NCI-H1436 treated with DMSO at 0.1 percent for 48 hours (cell line): ENCODE measurements around the gene SLC26A8.
"Not testable (repeated sequence)": the region's sequence is repeated elsewhere in the genome, so short reads cannot be mapped to it uniquely, and the experiment has no call there.

ENCODE experiments used
- DNase-seq: peaks from one replicate; lab custom pipeline; 2025; lab: John Stamatoyannopoulos, UW

The SLC26A8 gene

DNA sequence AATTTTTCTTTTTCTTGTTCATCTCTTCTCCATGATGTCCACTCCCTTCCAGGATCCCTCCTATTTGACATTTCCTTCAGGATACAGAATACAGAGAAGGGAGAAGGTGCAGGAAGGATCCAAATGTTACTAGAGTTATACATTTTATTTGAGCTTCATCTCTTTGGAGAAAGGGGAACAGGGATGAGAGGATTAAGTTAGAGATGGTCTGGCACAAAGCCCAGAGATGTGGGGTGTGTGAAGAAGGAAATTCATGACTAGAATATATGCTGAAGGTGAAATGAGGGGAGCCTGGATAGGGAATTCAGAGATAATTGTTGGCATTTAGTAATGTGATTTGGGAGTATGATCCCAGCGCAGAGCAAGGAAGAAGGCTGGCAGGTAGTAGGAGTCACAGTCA is 81.1 kb downstream of the SLC26A8 start:
- no peak for DNase-seq

DNA sequence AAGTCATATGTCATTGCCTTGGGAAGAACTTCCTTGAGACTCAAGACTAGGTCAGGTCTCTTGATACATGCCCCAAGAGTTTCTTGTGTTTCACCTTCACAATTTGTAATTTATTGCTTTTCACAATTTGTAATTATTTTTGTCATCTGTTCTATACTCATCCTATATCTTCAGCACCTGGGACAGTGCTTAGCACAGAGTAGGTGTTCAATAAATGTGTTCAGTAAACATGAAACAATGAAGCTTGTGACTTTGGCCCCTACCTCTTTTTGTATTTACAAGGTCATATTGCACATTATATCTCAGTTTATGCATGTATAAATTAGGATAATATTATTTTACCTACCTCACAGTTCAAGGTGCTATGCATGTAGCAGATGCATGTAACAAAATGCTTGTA is 82.1 kb downstream of the SLC26A8 start:
- no peak for DNase-seq

DNA sequence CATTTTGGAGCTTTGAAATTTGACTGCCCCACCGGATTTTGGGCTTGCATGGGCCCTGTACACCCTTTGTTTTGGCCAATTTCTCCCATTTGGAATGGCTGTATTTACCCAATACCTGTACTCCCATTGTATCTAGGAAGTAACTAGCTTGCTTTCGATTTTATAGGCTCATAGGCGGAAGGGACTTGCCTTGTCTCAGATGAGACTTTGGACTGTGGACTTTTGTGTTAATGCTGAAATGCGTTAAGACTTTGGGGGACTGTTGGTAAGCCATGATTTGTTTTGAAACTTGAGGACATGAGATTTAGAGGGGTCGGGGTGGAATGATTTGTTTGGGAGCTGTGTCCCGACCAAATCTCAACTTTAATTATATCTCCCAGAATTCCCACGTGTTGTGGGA is 83.3 kb downstream of the SLC26A8 start:
- DNase-seq, result not testable (repeated sequence)

DNA sequence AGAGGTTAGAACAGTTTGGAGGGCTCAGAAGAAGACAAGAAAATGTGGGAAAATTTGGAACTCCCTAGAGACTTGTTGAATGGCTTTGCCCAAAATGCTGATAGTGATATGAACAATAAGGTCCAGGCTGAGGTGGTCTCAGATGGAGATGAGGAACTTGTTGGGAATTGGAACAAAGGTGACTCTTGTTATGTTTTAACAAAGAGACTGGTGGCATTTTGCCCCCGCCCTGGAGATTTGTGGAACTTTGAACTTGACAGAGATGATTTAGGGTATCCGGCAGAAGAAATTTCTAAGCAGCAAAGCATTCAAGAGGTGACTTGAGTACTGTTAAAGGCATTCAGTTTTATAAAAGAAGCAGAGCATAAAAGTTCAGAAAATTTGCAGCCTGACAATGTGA is 84.4 kb downstream of the SLC26A8 start:
- not testable (repeated sequence) for DNase-seq

DNA sequence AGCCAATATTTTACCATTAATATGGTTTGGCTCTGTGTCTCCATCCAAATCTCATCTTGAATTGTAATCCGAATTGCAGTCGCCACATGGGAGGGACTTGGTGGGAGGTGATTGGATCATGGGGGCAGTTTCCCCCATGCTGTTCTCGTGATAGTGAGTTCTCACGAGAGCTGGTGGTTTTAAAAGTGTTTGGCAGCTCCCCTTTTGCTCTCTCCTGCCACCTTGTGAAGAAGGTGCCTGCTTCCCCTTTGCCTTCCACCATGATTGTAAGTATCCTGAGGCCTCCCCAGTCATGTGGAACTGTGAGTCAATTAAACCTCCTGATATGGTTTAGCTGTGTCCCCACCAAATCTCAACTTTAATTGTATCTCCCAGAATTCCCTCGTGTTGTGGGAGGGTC is 85.2 kb downstream of the SLC26A8 start:
- not testable (repeated sequence) for DNase-seq

DNA sequence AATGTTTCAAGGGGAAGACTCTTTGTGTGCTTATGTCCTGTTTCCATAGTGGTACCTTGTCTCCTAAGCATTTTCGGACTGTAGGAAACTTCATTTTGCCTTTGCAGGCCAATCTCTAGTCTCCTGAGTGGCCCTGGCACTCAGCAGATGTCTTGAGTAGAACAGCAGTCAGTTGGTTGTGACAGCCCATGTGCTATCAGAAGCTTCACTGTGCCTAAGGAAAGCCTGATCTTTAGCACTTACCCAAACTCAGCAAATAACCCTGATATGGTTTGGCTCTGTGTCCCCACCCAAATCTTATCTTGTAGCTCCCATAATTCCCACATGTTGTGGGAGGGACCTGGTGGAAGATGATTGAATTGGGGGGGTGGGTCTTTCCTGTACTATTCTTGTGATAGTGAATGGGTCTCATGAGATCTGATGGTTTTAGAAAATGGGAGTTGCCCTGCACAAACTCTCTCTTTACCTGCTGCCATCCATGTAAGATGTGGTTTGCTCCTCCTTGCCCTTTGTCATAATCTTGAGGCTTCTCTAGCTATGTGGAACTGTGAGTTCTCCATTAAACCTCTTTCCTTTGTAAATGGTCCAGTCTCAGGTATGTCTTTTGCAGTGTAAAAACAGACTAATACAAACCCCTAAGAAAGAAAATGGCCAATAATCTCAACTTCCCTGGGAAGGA is 87.6 kb downstream of the SLC26A8 start:
- no peak for DNase-seq

DNA sequence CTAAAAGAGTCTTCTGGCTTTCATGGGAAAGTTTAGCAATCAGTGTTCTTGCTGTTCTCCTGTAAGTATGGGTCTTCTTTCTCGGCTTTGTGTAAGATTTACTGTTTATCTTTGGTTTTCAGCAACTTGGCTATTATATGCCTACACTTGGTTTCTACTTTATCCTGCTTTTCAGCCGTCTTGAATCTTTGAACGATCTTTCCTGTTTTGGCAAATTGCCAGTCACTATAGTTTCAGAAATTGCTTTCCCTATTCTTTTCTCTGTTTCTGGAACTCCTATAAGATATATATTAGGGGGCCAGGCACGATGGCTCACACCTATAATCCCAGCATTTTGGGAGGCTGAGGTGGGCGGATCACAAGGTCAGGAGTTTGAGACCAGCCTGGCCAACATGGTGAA is 89.0 kb downstream of the SLC26A8 start:
- no peak for DNase-seq

DNA sequence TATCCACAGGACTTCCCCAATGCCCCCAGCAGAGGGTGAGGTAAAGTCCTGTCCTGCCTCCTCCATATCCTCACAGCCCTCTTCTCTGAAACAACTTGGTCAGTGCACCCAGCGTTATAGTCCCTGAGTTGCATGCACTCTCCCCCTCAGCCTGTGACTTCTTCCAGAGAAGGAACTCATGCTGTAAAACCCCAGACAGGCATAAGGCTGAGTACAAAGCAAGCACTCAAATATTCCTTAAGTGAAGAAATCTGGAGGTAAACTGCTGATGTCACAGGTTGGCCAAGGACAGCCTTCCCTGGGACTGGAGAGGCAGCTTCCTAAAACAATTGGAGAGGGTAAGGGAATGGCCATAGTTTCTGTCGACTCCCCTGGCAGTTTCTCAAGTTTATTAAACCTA is 90.6 kb downstream of the SLC26A8 start:
- no peak for DNase-seq

DNA sequence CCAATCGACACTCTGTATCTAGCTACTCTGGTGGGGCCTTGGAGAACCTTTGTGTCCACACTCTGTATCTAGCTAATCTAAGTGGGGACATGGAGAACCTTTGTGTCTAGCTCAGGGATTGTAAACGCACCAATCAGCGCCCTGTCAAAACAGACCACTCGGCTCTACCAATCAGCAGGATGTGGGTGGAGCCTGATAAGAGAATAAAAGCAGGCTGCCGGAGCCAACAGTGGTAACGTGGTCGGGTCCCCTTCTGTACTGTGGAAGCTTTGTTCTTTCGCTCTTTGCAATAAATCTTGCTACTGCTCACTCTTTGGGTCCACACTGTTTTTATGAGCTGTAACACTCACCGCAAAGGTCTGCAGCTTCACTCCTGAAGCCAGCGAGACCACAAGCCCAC is 92.6 kb downstream of the SLC26A8 start:
- DNase-seq, result not testable (repeated sequence)

DNA sequence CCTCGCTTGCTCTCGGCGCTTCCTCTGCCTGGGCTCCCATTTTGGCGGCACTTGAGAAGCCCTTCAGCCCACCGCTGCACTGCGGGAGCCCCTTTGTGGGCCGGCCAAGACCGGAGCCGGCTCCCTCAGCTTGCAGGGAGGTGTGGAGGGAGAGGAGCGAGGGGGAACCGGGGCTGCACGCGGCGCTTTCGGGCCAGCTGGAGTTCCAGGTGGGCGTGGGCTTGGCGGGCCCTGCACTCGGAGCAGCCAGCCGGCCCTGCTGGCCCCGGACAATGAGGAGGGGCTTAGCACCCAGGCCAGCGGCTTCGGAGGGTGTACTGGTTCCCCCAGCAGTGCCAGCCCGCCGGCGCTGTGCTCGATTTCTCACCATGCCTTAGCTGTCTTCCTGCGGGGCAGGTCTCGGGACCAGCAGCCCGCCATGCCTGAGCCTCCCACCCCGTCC is 93.3 kb downstream of the SLC26A8 start:
- DNase-seq, result no peak

DNA sequence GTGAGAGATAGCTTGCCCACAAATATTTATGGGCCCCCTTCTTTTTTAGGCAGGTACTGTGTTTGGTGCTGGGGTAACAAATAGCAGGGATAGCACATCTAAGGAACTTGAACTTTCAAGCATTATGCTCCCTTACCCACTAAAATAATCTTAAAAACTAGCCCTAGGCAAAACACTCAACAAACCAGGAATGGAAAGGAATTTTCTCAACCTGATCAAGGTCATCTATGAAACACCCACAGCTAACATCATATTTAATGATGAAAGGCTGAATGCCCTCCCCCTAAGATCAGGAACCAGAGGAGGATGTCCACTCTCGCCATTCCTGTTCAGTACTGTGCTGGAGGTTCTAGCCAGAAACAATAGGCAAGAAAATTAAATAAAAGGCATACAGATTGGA is 94.8 kb downstream of the SLC26A8 start:
- no peak for DNase-seq

DNA sequence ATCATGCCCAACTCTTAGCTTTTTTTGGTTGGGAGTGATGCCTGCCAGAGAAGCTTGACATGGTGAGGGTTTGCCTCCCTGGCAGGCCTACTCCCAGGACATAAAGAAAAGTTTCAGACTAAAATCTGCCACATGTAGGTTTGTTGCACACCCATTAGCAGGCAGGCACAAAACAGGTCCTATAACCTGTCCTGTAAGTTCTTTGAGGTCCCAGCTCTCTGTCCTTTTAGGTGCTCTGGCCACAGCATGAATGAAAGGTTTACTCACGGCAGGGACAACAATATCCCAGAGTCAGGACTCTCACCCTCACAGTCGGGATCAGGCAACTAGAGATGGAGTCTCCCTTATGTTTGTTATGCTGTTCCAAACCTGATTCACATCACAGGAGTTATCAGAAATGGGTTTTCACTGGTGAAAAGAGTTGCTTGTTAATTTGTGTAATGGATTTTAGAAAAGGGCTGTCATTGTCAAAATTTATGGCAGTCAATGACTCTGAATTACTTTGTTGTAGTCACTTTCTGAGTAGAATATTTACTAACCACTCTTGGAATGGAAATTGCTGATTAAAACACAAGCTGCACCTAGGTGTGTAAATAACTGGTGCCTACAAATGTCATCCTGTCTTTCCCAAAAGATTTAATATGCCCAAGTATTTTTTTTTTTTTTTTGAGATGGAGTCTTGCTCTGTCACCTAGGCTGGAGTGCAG is 97.8 kb downstream of the SLC26A8 start:
- DNase-seq, result no peak

DNA sequence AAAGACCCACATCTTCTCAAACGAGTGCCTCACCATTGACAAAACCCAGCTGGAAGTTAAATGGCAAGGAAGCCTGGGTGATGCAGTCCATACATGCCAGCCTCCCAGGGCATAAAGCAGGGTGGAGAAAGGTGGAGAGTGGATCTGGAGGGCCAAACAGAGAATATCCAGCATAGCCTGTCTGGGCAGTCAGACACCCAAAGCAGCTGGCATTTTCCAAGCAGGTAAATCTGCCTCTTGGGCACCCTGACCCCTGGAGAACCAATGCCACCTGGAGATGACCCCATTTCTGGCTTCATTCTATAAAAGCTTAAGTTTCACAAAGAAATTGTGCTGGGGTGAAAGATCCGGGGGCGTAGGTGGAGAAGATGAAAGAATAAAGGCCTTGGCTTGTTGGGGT is 98.5 kb downstream of the SLC26A8 start:
- no peak for DNase-seq

DNA sequence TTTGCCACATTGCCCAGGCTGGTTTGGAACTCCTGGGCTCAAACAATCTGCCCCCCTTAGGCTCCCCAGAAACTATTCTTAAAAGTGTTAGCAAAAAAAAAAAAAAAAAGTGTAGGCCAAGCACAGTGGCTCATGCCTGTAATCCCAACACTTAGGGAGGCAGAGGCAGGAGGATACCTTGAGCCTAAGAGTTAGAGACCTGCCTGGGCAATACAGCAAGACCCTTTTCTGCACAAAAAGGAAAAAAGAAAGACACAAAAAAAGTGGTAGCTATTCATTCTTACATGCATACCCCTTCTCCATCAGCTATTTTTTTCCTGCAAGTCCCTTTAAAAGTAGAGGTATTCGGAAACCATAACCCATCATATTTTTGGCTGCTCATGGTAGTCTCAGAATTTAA is 100.3 kb downstream of the SLC26A8 start:
- DNase-seq, result no peak

DNA sequence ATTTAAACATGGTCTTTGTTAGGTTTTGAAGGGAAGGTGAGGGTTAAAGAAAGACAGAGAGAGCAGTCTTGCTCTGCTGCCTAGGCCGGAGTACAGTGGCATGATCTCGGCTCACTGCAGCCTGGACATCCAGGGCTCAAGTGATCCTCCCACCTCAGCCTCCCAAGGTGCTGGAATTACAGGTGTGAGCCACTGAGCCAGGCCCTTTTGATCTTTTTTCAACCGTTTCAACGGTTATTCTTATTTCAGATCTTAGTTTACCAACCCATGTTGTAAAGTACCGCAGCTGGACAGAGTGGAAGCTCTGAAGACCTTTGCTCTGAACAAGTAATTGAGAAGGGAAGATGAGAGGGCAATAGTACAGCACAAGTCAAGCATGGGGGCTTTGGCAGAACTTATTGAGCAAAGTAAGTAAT is 102.3 kb downstream of the SLC26A8 start:
- no peak for DNase-seq

DNA sequence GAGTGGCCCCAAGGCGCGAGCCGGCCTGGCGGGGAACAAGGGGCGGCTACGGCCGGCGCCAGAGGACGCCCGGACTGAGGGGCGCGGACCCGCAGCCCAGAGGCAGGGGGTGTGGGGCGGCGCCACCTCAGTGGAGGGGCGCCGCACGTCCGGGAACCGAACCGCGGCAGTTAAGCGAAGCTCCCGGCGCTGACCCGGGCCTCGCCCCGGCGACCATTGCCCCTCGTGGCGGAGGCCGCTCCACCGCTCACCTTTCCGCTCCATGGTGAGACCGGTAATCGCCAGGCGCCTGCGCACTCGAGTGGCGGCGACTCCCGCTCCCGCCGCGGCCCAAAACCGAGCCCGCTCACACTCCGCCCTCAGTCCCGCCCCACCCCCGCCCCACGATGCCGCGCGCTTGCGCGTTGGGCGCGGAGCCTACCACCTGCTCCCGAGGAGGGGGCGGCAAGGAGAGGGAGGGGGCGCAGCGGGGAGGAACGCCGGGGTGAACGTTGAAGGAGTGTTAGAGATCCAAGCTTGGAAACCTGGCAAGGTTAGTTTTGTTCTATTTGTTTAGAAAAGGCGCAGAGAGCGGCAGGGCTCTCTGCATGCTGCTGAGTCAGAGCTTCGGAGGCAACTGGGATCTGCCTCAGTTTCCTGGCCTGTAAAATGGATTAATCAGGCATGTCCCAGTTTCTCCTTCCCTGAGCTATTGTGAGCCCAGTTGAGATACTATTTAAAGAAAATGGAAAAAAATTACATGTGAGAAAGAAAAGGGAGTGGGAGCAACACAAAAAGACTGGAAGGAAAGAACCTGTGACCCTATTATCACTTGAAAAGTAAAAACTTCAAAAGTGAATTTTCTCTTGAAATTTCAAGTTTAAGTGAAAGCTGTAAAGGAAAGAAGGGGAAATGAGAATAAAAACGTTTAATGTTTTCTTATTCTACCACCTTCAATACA is 103.4 kb downstream of the SLC26A8 start, which contains the start of gene SRPK1:
SRPK1 (minus strand) TSS at position 306 of the 940 bp plus-strand sequence; CDS start at position 264, 42 bp downstream.
- DNase-seq, result peak; percentile 47

DNA sequence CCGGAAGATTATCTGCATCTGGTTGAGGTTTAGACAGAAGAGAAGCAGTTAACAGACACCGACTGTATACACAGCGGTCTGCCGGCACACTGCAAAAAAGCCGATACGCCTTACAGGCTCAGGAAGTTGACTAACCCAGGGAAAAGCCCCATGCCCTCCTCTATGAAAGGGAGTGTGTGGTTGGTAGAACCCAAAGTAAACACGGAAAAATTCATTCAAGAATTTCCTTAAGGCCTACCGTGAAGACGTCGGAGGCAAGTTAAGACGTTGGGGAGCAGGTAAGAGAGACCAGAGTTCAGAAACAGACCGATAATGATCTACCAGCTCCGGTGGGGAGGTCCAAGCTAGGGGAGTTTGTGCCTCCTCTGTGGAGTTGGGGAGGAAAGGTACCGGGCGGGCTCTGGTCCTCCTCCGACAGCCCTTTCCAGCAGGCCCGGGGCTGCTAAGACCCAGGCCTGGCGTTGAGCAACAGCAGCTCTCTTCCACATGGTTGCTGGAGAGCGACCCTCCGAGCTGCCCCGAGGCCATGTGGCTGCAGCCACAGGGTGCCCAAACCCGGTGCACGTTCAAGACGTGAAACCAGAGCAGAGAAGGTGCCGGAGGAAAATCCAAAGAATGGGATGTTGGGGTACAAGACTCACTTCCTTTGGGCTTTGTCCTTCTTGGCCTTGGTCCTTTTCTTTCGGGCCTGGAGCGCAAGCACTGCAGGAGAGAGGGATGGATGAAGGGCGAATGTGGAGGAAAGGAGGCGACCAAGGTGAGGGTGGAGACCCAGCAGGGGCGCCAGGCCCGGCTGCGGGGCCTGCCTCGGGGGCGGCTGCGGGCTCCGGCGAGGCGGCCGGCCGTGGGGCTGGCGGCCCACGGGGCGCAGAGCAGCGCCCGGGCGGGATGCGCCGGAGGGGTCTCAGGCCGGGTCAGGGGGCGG is 104.4 kb downstream of the SLC26A8 start:
- DNase-seq, result no peak

DNA sequence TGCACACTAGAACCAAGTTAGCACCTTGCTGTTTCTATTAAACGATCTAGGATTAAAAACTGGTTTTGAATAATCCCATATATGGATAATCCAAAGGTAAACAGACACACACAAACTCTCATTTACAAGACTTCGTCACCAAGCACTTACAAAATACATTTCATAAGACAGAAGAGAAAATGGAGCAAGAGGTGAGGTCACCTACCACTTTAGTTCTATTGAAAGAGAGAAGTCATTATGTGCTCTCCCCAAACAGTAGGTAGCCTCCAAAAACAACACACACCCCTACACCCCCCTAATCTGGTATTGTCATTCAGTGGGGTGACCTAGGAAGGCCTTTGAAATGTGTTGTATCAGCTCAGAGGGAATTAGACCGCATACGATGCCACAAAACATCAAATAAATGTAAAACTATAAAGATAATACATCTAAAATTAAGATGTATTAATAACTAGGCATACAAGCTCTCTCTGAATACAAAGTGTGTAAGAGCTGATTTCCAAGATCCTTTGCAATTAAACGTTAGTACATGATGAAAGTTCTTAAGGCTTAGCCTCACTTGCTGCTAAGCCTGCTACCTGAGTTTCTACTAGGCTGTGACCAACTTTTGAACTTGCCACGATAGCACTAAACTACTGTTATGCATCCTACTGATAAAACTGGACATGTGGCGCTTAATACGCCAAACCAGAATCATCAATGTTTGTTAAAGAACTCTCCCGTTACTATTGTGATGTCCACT is 105.2 kb downstream of the SLC26A8 start:
- no peak for DNase-seq

DNA sequence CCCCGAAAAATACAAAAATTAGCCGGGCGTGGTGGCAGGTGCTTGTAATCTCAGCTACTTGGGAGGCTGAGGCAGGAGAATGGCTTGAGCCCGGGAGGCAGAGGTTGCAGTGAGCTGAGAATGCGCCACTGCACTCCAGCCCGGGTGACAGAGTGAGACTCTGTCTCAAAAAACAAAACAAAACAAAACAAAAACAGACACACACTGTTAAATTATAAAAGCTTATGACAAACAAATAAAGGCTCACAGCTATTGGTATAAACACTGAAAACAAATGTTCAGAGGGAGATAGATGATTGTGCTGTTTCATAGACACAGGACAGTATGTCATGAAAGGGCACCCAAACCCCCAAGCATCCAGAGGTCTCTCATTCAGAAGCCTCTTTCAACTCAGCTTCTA is 107.5 kb downstream of the SLC26A8 start:
- not testable (repeated sequence) for DNase-seq

DNA sequence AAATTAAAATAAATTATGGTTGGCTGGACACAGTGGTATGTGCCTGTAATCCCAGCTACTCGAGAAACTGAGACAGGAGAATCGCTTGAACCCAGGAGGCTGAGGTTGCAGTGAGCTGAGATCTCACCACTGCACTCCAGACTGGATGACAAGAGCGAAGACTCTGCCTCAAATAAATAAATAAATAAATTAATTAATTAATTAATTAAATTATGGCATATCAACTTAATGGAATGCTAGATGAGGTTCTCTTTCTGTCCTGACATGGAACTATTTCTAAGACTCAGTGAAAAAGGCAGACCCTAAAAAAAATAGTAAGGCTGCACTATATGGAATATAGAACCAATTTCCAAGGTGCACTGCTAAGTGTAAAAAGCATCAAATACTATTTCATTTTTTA is 108.4 kb downstream of the SLC26A8 start:
- DNase-seq, result no peak

DNA sequence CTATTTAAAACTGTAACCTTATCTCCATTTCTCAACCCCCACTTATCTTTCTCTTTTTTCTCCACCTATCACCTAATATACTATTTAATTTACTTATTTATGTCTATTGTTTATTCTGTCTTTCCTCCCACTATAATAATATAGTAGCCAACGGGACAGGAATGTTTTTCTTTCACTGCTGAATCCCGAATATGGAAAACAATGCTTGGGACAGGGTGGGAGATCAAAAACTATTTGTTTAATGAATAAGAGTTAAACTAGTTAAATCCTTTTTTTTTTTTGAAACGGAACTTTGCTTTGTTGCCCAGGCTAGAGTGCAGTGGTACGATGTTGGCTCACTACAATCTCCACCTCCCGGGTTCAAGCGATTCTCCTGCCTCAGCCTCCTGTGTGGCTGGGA is 109.9 kb downstream of the SLC26A8 start:
- DNase-seq, result no peak
